Thyroid gland (tissue), 4 donors: ENCODE measurements around the gene NODAL. TPM values are rescaled to one million over a fixed set of nuclear protein-coding genes. Genes with fewer than 3 reads are reported as not detected.

Experiments
- DNase-seq, 2 donors: peaks; one replicate each; pipeline ENCODE4 v3.0.0-alpha.2; 2019
- H3K27ac ChIP-seq, 3 donors: fragments of 200-600 bp; sonication (generic); 1 replicate in 2 of 3; 2 replicates in 1 of 3; pipeline ENCODE4 v1.5.1; 2016 to 2019; ENCODE audit warnings: mild to moderate bottlenecking in 1 of 3, moderate library complexity in 1 of 3
- H3K27me3 ChIP-seq: fragments of 200-600 bp; sonication (generic); one replicate; pipeline ENCODE4 v1.5.1; 2019
- H3K36me3 ChIP-seq, 2 donors: fragments of 200-600 bp; sonication (generic); one replicate each; pipeline ENCODE4 v1.5.1; 2016 to 2019
- H3K4me1 ChIP-seq, 2 donors: fragments of 200-600 bp; sonication (generic); one replicate each; pipeline ENCODE4 v1.5.1; 2017 to 2019
- H3K4me3 ChIP-seq, 3 donors: fragments of 200-600 bp; sonication (generic); replicated peaks in 1 of 3; 1 replicate in 2 of 3; 2 replicates in 1 of 3; pipeline ENCODE4 v1.5.1; 2016; ENCODE audit warnings: mild to moderate bottlenecking in 1 of 3
- H3K9me3 ChIP-seq: fragments of 200-600 bp; sonication (generic); one replicate; pipeline ENCODE4 v1.5.1; 2017
- CTCF ChIP-seq, 6 experiments: fragments of 200-600 bp in 3 of 6; fragments of 450-650 bp in 3 of 6; sonication (generic) in 3 of 6; IDR thresholded peaks; one replicate each; pipeline ENCODE4 v1.5.1; 2016 to 2019; ENCODE audit warnings: antibody characterized with exemption in 6 of 6, mild to moderate bottlenecking in 2 of 6, inconsistent platforms in 1 of 6, moderate library complexity in 1 of 6
- POLR2A ChIP-seq, 2 donors: fragments of 450-650 bp; IDR thresholded peaks; one replicate each; pipeline ENCODE4 v1.6.1; 2017; ENCODE audit warnings: antibody characterized with exemption in 2 of 2, mild to moderate bottlenecking in 2 of 2, moderate library complexity in 1 of 2
- WGBS, 2 donors: methylation state at CpG; one replicate each; pipeline ENCODE4 v1.1.5; 2017; 5-methylcytosine and 5-hydroxymethylcytosine counted together
- intact Hi-C: fragments of 100-400 bp; cut with DNase I; formaldehyde crosslinking; loops from one replicate; pipeline ENCODE4 v1.15.1; 2023
- total RNA-seq, 4 donors: library from RNA; depleted of rRNA; stranded (reverse); fragments of >200 nt; gene quantifications; one replicate each; pipeline ENCODE4 v1.2.3, GENCODE V29; 2016

Gene NODAL
- total RNA-seq, 4 donors from 2014 or later = not detected

GRCh38 chr10:70481831-70482530 is 40.5 kb upstream of the NODAL start:
- DNase-seq = peak; percentile 30 to 45
- H3K4me1 ChIP-seq = peaks cover 6 to 36% of the 10 kb centered on the region in 2 donors
- H3K36me3 ChIP-seq = no peaks in the 10 kb centered on the region

GRCh38 chr10:70481105-70481504 is 39.6 kb upstream of the NODAL start:
- Histone ChIP-seq H3K9me3 (no peaks in the 10 kb centered on the region), H3K4me3 (no peak overlapping the region), H3K36me3 (no peaks in the 10 kb centered on the region), H3K27me3 (no peaks in the 10 kb centered on the region), H3K4me1 (peaks cover 6 to 36% of the 10 kb centered on the region in 2 donors), H3K27ac (no peak overlapping the region)
- DNase-seq = no peak
- intact Hi-C loops = no loop called here
- 85 to 95% methylated on average over 4 to 8 of the region's 9 CpGs for WGBS, 2 donors
- no peak for TF ChIP-seq POLR2A (IDR thresholded peaks at IDR 0.05)
- no peak for TF ChIP-seq CTCF (IDR thresholded peaks at IDR 0.05)

More at GRCh38 chr10:70481831-70482530, 40.5 kb upstream of the NODAL start:
- WGBS, 2 donors = 56 to 62% methylated on average over 6 to 7 of the region's 7 CpGs
- peak overlapping the region in 1 of 3 donors; percentile 33 for H3K27ac ChIP-seq
- TF ChIP-seq CTCF (IDR thresholded peaks at IDR 0.05) (no peak), POLR2A (IDR thresholded peaks at IDR 0.05) (no peak)
- intact Hi-C loops = no loop called here
- no peaks in the 10 kb centered on the region for H3K9me3 ChIP-seq
- H3K27me3 ChIP-seq = no peaks in the 10 kb centered on the region
- H3K4me3 ChIP-seq = no peak overlapping the region

GRCh38 chr10:70480239-70480861 is 38.9 kb upstream of the NODAL start:
- Histone ChIP-seq H3K27ac (peak overlapping the region in 1 of 3 donors; percentile 24), H3K36me3 (no peaks in the 10 kb centered on the region), H3K4me1 (peaks cover 6 to 36% of the 10 kb centered on the region in 2 donors), H3K4me3 (peak overlapping the region in 1 of 3 donors; percentile 45), H3K27me3 (no peaks in the 10 kb centered on the region), H3K9me3 (no peaks in the 10 kb centered on the region)
- WGBS, 2 donors = 50 to 61% methylated on average over 3 to 8 of the region's 9 CpGs
- TF ChIP-seq POLR2A (IDR thresholded peaks at IDR 0.05) = no peak
- no peak for TF ChIP-seq CTCF (IDR thresholded peaks at IDR 0.05)
- DNase-seq = no peak
- intact Hi-C loops = no loop called here

- H3K4me1 ChIP-seq = peaks cover 6 to 36% of the 10 kb centered on the region in 2 donors
- H3K4me3 ChIP-seq = peak overlapping the region in 1 of 3 donors; percentile 45
- intact Hi-C loops = no loop called here
- no peaks in the 10 kb centered on the region for H3K36me3 ChIP-seq
- H3K9me3 ChIP-seq = no peaks in the 10 kb centered on the region
- TF ChIP-seq POLR2A (IDR thresholded peaks at IDR 0.05) (no peak), CTCF (IDR thresholded peaks at IDR 0.05) (no peak)
- WGBS, 2 donors = 71 to 80% methylated on average over 7 to 8 of the region's 8 CpGs
- DNase-seq = no peak
- no peaks in the 10 kb centered on the region for H3K27me3 ChIP-seq
- H3K27ac ChIP-seq = peak overlapping the region in 1 of 3 donors; percentile 24
Observed at GRCh38 chr10:70479626-70480238, 38.3 kb upstream of the NODAL start.
